Heart left ventricle (tissue), 16 donors: Measurements from ENCODE around the gene AP2A1. TPM values are rescaled to one million over a fixed set of nuclear protein-coding genes. Genes with fewer than 3 reads are reported as not detected.
"Not testable (repeated sequence)": the region's sequence is repeated elsewhere in the genome, so short reads cannot be mapped to it uniquely, and the experiment has no call there.

Experiments
- ATAC-seq, 4 donors: fragments of 200-7000 bp; cut with Tn5 transposase; one replicate each; pipeline ENCODE4 v1.9.1; 2020 to 2022; ENCODE audit warnings: moderate library complexity in 4 of 4, mild to moderate bottlenecking in 3 of 4, moderate number of reproducible peaks in 1 of 4
- DNase-seq, 5 donors: peaks; one replicate each; pipeline ENCODE4 v3.0.0-alpha.2; 2020
- H3K27ac ChIP-seq, 12 donors: fragments of 200-600 bp; sonication (generic) in 4 of 12; one replicate each; pipeline versions ENCODE4 v1.5.0 to v1.8.0; 2016 to 2022; ENCODE audit warnings: mild to moderate bottlenecking in 2 of 12
- H3K27me3 ChIP-seq, 9 donors: fragments of 200-600 bp; sonication (generic) in 2 of 9; one replicate each; pipeline versions ENCODE4 v1.5.1 to v1.8.0; 2016 to 2022; ENCODE audit warnings: mild to moderate bottlenecking in 3 of 9
- H3K36me3 ChIP-seq, 9 donors: fragments of 200-600 bp; sonication (generic) in 2 of 9; one replicate each; pipeline versions ENCODE4 v1.5.0 to v1.8.0; 2018 to 2022; ENCODE audit warnings: mild to moderate bottlenecking in 2 of 9
- H3K4me1 ChIP-seq, 12 donors: fragments of 200-600 bp; sonication (generic) in 4 of 12; one replicate each; pipeline versions ENCODE4 v1.5.0 to v1.8.0; 2016 to 2022; ENCODE audit warnings: mild to moderate bottlenecking in 3 of 12
- H3K4me3 ChIP-seq, 12 donors: fragments of 200-600 bp; sonication (generic) in 4 of 12; one replicate each; pipeline versions ENCODE4 v1.5.0 to v1.8.0; 2017 to 2022; ENCODE audit warnings: mild to moderate bottlenecking in 9 of 12, moderate library complexity in 4 of 12
- H3K9me3 ChIP-seq, 12 donors: fragments of 200-600 bp; sonication (generic) in 4 of 12; one replicate each; pipeline versions ENCODE4 v1.5.0 to v1.8.0; 2016 to 2022; ENCODE audit warnings: mild to moderate bottlenecking in 1 of 12
- POLR2A ChIP-seq, 2 donors: fragments of 450-650 bp; IDR thresholded peaks; one replicate each; pipeline ENCODE4 v1.6.1; 2017; ENCODE audit warnings: antibody characterized with exemption in 2 of 2, mild to moderate bottlenecking in 2 of 2, moderate library complexity in 2 of 2
- WGBS, 4 donors: extraction: QIAGEN DNeasy Blood & Tissue Kit in 2 of 4; methylation state at CpG; one replicate each; pipeline versions ENCODE4 v1.1.5 to v1.1.7; 2013 to 2018; 5-methylcytosine and 5-hydroxymethylcytosine counted together
- intact Hi-C, 10 donors: fragments of 100-400 bp; cut with DNase I; formaldehyde crosslinking; loops; one replicate each; pipeline versions ENCODE4 v1.11.1 to v1.14.2; 2022
- long read RNA-seq, 3 donors: library from polyadenylated mRNA; unstranded; transcript quantifications; one replicate each; pipeline ENCODE4 v2.0.0, GENCODE V29; 2020 to 2021
- polyA plus RNA-seq, 2 donors: library from polyadenylated mRNA; stranded (reverse); fragments of 200-250 nt; gene quantifications; one replicate each; pipeline ENCODE4 v1.2.3, GENCODE V29; 2013
- total RNA-seq, 9 donors: library from RNA; depleted of rRNA in 2 of 9; stranded (reverse); fragments of >200 nt in 2 of 9; fragmentation: NEBNext Ultra II Directional in 3 of 9; extraction: Animal tissue kit (Norgen Biotek cat#: 25700) in 3 of 9; gene quantifications; one replicate each; pipeline versions ENCODE4 v1.1.0 to v1.2.4, GENCODE V29; 2016 to 2023
- TF ChIP-seq, protein P1 (sequence below), 12 donors: fragments of 200-600 bp; sonication (generic) in 4 of 12; IDR thresholded peaks; one replicate each; pipeline versions ENCODE4 v1.5.0 to v1.8.0; 2018 to 2022; ENCODE audit warnings: antibody characterized with exemption in 12 of 12, mild to moderate bottlenecking in 5 of 12
- donor health status: ischemic (EF 13 %, LVEDD 7.1; RV severe dilation, severe dysfunction).
- donor health status: healthy with polysubstance abuse.
- donor health status: DM: no; HTN: yes; CAD: no.
- donor health status: DM: no; HTN: no; CAD: no.
- donor health status: ischemic (EF 25% LVEDD 6.9; RV normal size, moderate dysfunction).
- donor health status: ischemic (EF 25% LVEDD 5.7; RV mildly dilated, moderate dysfunction).
- donor health status: healthy.
- donor health status: DM: yes; HTN: yes; CAD: no.
- donor health status: ischemic (EF 35%, LVEDD 5.7; RV mildly dilated, moderate dysfunction).
- donor health status: nonischemic (EF 11% LVEDD 7.7; RV severe dilation, severe dysfunction).
- donor health status: DM: yes; HTN: yes; CAD: no.
- donor health status: PGD.
- donor health status: ischemic (EF 29% LVEDD 5.4; RV normal size, mild dysfunction).
- donor health status: nonischemic (EF 23%, LVEDD 6.1; RV moderate dilation, normal function).

AP2A1 gene
- total RNA-seq (100 to 1,000 TPM in 1 of 9 donors, 10 to 100 TPM in 8; 53.6 to 152 (median 70.5) TPM), polyA plus RNA-seq (100 to 1,000 TPM in 1 of 2 donors, 10 to 100 TPM in 1; 33.4 to 115 TPM)
- long read RNA-seq, donor 1, transcript AP2A1-202 (24 exons, 3,286 nt): major isoform, 8 of 77 reads
- long read RNA-seq, donor 1, partial matches to known transcripts: 60 of 77 reads
- long read RNA-seq, donor 1, other reads (novel, unspliced or antisense): 4 of 77 reads
- long read RNA-seq, donor 2, transcript AP2A1-201 (23 exons, 3,388 nt): minor isoform, 23 of 121 reads
- long read RNA-seq, donor 2, transcript AP2A1-202 (24 exons, 3,286 nt): major isoform, 36 of 121 reads
- long read RNA-seq, donor 2, partial matches to known transcripts: 57 of 121 reads
- long read RNA-seq, donor 2, other reads (novel, unspliced or antisense): 5 of 121 reads
- long read RNA-seq, donor 3, transcript AP2A1-202 (24 exons, 3,286 nt): major isoform, 14 of 152 reads
- long read RNA-seq, donor 3, transcript AP2A1-201 (23 exons, 3,388 nt): minor isoform, 13 of 152 reads
- long read RNA-seq, donor 3, partial matches to known transcripts: 116 of 152 reads
- long read RNA-seq, donor 3, other reads (novel, unspliced or antisense): 8 of 152 reads

DNA sequence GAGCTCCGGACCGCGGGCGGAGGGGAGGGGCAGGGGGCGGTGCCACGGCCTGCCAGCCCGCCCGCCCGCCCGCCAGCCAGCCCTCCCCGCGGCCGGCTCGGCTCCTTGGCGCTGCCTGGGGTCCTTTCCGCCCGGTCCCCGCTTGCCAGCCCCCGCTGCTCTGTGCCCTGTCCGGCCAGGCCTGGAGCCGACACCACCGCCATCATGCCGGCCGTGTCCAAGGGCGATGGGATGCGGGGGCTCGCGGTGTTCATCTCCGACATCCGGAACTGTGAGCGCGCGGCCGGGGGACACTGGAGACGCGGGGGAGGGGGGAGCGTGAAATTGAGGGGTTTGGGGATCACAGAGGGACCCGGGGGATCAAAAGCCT, at the start of gene AP2A1:
AP2A1 (plus strand) TSS at position 72 of the 370 bp plus-strand sequence; CDS start at position 205, 133 bp downstream.
- DNase-seq: no peak
- WGBS, 4 donors: 1 to 2% (median 2%) methylated on average over 5 to 38 of the region's 38 CpGs
- intact Hi-C loops: loop anchor here in 7 of 10 donors (1.0 to 5.0 kb wide), 12 partner anchors 35 to 110 kb away; partner anchors contain the start of genes AKT1S1 (in 3 of the 7), TBC1D17 (in 3 of the 7), FUZ (in 2 of the 7) and PNKP (in 2 of the 7)
- Histone ChIP-seq H3K9me3 (no peaks in the 10 kb centered on the region), H3K27me3 (no peaks in the 10 kb centered on the region), H3K27ac (peak within 1 kb of the TSS; percentile 90 to 99 (median 94)), H3K36me3 (peaks cover 0 to 16% (median 5%) of the 10 kb centered on the region in 9 donors), H3K4me1 (peaks cover 0 to 36% (median 27%) of the 10 kb centered on the region in 12 donors), H3K4me3 (peak within 1 kb of the TSS; percentile 54 to 97 (median 87))
- TF ChIP-seq, protein P1, sequence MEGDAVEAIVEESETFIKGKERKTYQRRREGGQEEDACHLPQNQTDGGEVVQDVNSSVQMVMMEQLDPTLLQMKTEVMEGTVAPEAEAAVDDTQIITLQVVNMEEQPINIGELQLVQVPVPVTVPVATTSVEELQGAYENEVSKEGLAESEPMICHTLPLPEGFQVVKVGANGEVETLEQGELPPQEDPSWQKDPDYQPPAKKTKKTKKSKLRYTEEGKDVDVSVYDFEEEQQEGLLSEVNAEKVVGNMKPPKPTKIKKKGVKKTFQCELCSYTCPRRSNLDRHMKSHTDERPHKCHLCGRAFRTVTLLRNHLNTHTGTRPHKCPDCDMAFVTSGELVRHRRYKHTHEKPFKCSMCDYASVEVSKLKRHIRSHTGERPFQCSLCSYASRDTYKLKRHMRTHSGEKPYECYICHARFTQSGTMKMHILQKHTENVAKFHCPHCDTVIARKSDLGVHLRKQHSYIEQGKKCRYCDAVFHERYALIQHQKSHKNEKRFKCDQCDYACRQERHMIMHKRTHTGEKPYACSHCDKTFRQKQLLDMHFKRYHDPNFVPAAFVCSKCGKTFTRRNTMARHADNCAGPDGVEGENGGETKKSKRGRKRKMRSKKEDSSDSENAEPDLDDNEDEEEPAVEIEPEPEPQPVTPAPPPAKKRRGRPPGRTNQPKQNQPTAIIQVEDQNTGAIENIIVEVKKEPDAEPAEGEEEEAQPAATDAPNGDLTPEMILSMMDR (IDR thresholded peaks at IDR 0.05): no peak
- TF ChIP-seq POLR2A (IDR thresholded peaks at IDR 0.05): peak; percentile 10 to 45
- ATAC-seq: no peak

GRCh38 chr19:49718511-49718910, 48.3 kb upstream of the AP2A1 start:
- Histone ChIP-seq H3K27ac (no peak overlapping the region), H3K36me3 (no peaks in the 10 kb centered on the region), H3K4me1 (peaks cover 0 to 13% (median 0%) of the 10 kb centered on the region in 12 donors), H3K27me3 (no peaks in the 10 kb centered on the region), H3K4me3 (peak overlapping the region in 1 of 12 donors; percentile 73), H3K9me3 (no peaks in the 10 kb centered on the region)
- WGBS, 4 donors: 90 to 95% (median 92%) methylated on average over 8 of the region's 8 CpGs
- intact Hi-C loops: loop anchor here in 2 of 10 donors (5.0 kb wide), 2 partner anchors 44 to 49 kb away; partner anchors contain the start of genes AP2A1 (in 1 of the 2) and TSKS (in 1 of the 2)
- ATAC-seq (no peak), DNase-seq (no peak)
- TF ChIP-seq POLR2A (IDR thresholded peaks at IDR 0.05): no peak
- TF ChIP-seq, protein P1 (IDR thresholded peaks at IDR 0.05): no peak

DNA sequence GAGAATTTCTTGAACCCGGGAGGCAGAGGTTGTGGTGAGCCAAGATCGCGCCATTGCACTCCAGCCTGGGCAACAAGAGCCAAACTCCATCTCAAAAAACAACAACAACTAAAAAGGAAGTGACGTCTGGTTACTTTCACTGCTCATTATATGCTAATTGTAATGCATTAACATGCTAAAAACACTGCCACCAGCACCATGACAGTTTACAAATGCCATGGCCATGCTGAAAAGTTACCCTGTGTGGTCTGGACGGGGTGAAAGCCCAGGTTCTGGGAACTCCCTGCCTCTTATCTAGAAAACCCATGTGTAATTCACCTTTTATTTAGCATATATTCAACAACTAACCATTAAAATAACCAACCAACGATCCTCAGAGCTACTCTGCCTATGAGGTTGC, 47.8 kb upstream of the AP2A1 start:
- intact Hi-C loops: loop anchor here in 2 of 10 donors (5.0 kb wide), 2 partner anchors 43 to 48 kb away; partner anchors contain the start of genes AP2A1 (in 1 of the 2) and TSKS (in 1 of the 2)
- Histone ChIP-seq H3K36me3 (no peaks in the 10 kb centered on the region), H3K9me3 (no peaks in the 10 kb centered on the region), H3K27me3 (no peaks in the 10 kb centered on the region), H3K4me3 (no peak overlapping the region), H3K4me1 (peaks cover 0 to 13% (median 0%) of the 10 kb centered on the region in 12 donors), H3K27ac (no peak overlapping the region)
- 82 to 89% (median 86%) methylated on average over 6 of the region's 6 CpGs for WGBS, 4 donors
- ATAC-seq: no peak
- DNase-seq: no peak
- no peak for TF ChIP-seq POLR2A (IDR thresholded peaks at IDR 0.05)
- TF ChIP-seq, protein P1 (IDR thresholded peaks at IDR 0.05): no peak

DNA sequence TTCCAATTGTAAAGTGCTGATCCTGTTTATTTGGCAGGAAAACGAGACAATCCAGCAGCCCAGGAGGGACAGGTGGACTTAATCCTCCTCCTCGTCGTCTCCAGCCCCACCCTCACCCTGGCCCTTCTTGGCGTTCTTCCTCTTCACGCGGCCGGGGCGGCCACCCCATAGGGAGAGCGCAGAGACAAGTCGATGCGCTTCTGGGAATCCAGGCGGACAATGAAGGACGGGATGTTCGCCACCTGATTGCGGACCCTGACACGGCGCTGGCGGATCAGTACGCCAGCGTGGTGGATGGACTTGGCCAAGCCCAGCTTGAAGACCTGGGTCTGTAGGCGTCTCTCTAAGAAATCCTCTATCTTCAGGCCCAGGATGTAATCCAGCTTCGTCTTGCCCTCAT, 47.4 kb upstream of the AP2A1 start:
- DNase-seq, H3K36me3 ChIP-seq, H3K27ac ChIP-seq, H3K9me3 ChIP-seq, H3K27me3 ChIP-seq, ATAC-seq, H3K4me3 ChIP-seq: not testable (repeated sequence)
- peaks cover 0 to 13% (median 0%) of the 10 kb centered on the region in 12 donors for H3K4me1 ChIP-seq
- 78 to 81% (median 80%) methylated on average over 20 to 22 of the region's 22 CpGs for WGBS, 4 donors
- intact Hi-C loops: loop anchor here in 2 of 10 donors (5.0 kb wide), 2 partner anchors 43 to 48 kb away; partner anchors contain the start of genes AP2A1 (in 1 of the 2) and TSKS (in 1 of the 2)
